HG03064 (cell line): ENCODE measurements around the gene TCAIM.

Experiments used
- ATAC-seq: cut with Tn5 transposase; IDR thresholded peaks from one replicate; pipeline ENCODE4 v1.9.1; 2021; ENCODE audit warnings: low read depth; ENCODE audit not compliant: unreplicated experiment

Gene TCAIM

DNA sequence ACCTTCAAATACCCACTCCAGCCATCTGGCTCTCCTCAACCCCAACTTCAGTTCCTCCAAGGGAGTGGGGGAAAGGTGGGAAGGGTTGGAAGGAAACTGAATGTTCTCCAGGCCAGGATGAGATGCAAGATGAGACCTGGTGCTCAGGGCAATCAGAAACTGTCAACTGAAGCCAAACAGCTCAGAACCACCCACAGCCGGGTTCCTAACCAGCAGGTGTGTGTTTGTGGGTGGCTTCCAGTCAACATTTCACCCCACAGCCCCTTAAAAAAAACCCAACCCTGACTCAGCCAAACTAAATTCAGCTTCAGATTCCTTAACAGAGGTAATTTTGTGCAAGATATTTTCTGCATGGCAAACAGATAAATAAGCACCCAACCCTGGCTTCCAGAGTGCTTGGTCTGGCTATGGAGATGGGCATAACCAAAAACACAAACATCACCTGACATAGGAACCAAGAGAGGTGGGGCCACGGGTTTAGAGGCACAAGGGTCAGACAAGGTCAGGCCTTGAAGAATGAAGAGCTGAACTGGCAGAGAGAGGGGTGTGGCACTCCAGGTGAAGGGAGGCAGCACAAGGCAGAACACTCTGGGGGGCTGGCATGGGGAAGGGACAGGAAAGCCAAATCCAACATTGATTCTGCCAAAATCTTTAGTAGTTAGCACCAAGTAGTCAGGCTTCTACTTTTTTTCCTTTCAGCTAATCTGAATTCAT lies 104.2 kb downstream of the TCAIM start:
- ATAC-seq, result no peak

- ATAC-seq, result no peak
Measured at GRCh38 chr3:44444437-44444836, 105.9 kb downstream of the TCAIM start.

- no peak for ATAC-seq
Measured at GRCh38 chr3:44444896-44445691, 106.5 kb downstream of the TCAIM start.

DNA sequence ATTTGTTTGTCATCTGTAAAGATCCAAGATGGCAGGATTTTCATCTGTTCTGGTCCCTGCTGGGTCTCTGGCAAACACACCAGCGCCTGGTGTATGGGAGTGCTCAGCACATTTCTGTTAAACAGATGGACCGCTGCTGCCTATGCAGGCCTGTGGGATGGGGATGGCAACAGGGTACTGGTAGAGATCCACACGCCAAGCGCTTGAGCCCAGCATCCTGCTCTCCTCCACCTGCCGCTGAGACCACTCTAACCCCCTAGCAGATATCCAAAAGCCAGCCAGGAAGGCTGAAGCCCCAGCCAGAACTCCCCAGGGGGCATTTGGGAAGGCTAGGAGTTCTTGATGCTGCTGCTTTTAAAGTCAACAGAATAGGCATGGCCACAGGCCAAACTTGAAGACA lies 107.2 kb downstream of the TCAIM start:
- no peak for ATAC-seq

- no peak for ATAC-seq
Measured at GRCh38 chr3:44446929-44447328, 108.4 kb downstream of the TCAIM start.

DNA sequence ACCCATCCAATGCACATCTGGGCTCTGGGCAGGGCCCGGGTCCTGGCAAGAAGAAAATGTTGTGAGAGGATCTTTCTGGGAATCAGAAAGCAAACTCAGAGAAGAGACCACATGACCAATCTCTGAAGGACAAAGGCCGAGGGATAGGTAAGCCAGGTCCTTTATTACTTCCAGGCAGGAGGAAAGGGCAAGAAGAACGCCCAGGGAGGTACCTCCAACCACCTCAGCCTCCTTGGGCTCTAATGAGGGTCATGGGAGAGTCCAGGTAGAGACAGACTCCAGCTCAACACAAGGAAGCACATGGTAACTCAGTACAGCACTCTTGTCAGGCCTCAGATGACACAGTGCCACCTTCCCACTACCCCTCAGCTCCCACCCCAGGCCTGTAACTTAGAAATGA lies 112.9 kb downstream of the TCAIM start:
- no peak for ATAC-seq

DNA sequence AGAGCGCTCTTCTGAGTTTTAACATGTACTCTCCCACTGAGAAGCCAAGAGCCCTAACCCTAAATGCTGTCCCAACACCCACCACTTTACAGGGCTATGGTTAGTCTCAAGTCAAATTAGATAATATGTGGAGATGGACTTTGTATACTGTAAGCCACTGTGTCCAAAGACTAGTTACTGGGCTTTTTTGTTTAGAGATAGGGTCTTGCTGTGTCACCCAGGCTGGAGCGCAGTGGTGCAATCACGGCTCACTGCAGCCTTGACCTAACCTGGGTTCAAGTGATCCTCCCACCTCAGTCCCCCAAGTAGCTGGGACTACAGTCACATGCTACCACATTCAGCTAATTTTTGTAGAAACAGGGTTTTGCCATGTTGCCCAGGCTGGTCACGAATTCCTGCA lies 115.7 kb downstream of the TCAIM start:
- no peak for ATAC-seq

DNA sequence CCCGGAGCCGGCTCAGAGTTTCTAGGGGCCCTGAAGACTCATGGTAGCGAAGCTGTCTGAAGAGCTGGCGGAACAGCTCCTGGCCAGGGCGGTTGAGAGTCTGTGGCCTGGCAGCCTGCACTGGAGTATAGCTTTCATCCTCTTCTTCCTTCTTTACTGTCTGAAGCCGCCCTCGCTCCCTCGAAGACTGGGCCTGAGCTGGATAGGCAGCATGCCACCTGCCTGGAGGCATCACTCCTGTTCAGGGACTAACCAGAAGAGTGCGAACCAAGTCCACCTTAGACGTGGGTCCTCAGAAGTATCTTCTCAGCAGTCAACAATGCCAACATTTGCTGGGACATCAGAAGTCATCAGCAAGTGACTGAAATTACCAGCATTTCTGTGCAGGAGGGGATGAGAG lies 116.8 kb downstream of the TCAIM start:
- ATAC-seq, result no peak
